ENCODE measurements around the gene DNASE1L2. TPM values are rescaled to one million over a fixed set of nuclear protein-coding genes. Genes with fewer than 3 reads are reported as not detected.

DNASE1L2 gene
- total RNA-seq, 2 donors from 2014 or later, result 0.83 TPM; not detected in 1

- Histone ChIP-seq H3K36me3 (peaks cover 26% of the 10 kb centered on the region), H3K27ac (no peak overlapping the region), H3K4me1 (no peaks in the 10 kb centered on the region), H3K4me3 (no peak overlapping the region), H3K9me3 (no peaks in the 10 kb centered on the region), H3K27me3 (no peaks in the 10 kb centered on the region)
- no peak for TF ChIP-seq CTCF (IDR thresholded peaks at IDR 0.05)
- DNase-seq (ENCODE audit: low spot score), result no peak
These were observed 44.8 kb downstream of the DNASE1L2 start for GRCh38 chr16:2280981-2281542.

- peaks cover 33% of the 10 kb centered on the region for H3K36me3 ChIP-seq
- TF ChIP-seq CTCF (IDR thresholded peaks at IDR 0.05), result no peak
- no peak overlapping the region for H3K27ac ChIP-seq
- no peak for DNase-seq (ENCODE audit: low spot score)
- H3K27me3 ChIP-seq, result no peaks in the 10 kb centered on the region
- no peak overlapping the region for H3K4me3 ChIP-seq
- H3K9me3 ChIP-seq, result no peaks in the 10 kb centered on the region
- no peaks in the 10 kb centered on the region for H3K4me1 ChIP-seq
These were observed 46.0 kb downstream of the DNASE1L2 start for GRCh38 chr16:2282262-2282661.

- no peaks in the 10 kb centered on the region for H3K9me3 ChIP-seq
- no peaks in the 10 kb centered on the region for H3K27me3 ChIP-seq
- no peak for TF ChIP-seq CTCF (IDR thresholded peaks at IDR 0.05)
- DNase-seq (ENCODE audit: low spot score), result no peak
- H3K4me3 ChIP-seq, result no peak overlapping the region
- peaks cover 36% of the 10 kb centered on the region for H3K36me3 ChIP-seq
- H3K27ac ChIP-seq, result no peak overlapping the region
- H3K4me1 ChIP-seq, result no peaks in the 10 kb centered on the region
These were observed 46.8 kb downstream of the DNASE1L2 start for GRCh38 chr16:2282866-2283555.

- Histone ChIP-seq H3K36me3 (peaks cover 40% of the 10 kb centered on the region), H3K9me3 (no peaks in the 10 kb centered on the region), H3K27me3 (no peaks in the 10 kb centered on the region), H3K4me1 (no peaks in the 10 kb centered on the region), H3K4me3 (no peak overlapping the region), H3K27ac (no peak overlapping the region)
- no peak for DNase-seq (ENCODE audit: low spot score)
- TF ChIP-seq CTCF (IDR thresholded peaks at IDR 0.05), result no peak
These were observed 47.9 kb downstream of the DNASE1L2 start for GRCh38 chr16:2284001-2284770.

GRCh38 chr16:2284797-2285576 lies 48.7 kb downstream of the DNASE1L2 start:
- H3K36me3 ChIP-seq, result peaks cover 41% of the 10 kb centered on the region
- no peaks in the 10 kb centered on the region for H3K9me3 ChIP-seq
- TF ChIP-seq CTCF (IDR thresholded peaks at IDR 0.05), result no peak
- no peak overlapping the region for H3K4me3 ChIP-seq
- H3K4me1 ChIP-seq, result no peaks in the 10 kb centered on the region
- DNase-seq (ENCODE audit: low spot score), result no peak
- H3K27me3 ChIP-seq, result no peaks in the 10 kb centered on the region
- no peak overlapping the region for H3K27ac ChIP-seq

Data from right atrium auricular region (tissue), 2 donors.